GM12878 (cell line): ENCODE data around the gene LBX1.

ENCODE experiments used
- BCL3 ChIP-seq: IDR thresholded peaks from 2 replicates; pipeline ENCODE4 v1.6.1; 2011; ENCODE audit warnings: borderline replicate concordance, low read depth, mild to moderate bottlenecking, moderate library complexity, low read length; ENCODE audit not compliant: insufficient read depth, poor library complexity, severe bottlenecking
- CBFB ChIP-seq: IDR thresholded peaks from 2 replicates; pipeline ENCODE4 v1.6.1; 2016; ENCODE audit warnings: antibody characterized with exemption, low read depth
- CTCF ChIP-seq, 3 experiments: IDR thresholded peaks in 2 of 3; conservative IDR thresholded peaks in 1 of 3; 2 replicates each; pipeline ENCODE4 v1.5.1; 2011; ENCODE audit warnings: low read depth in 3 of 3, low read length in 3 of 3, mild to moderate bottlenecking in 3 of 3, control low read depth in 2 of 3, moderate library complexity in 2 of 3, inconsistent platforms in 1 of 3, mixed read lengths in 1 of 3; ENCODE audit not compliant: control insufficient read depth in 2 of 3, insufficient read depth in 1 of 3; ENCODE audit errors: extremely low read depth in 1 of 3
- JUNB ChIP-seq: IDR thresholded peaks from 2 replicates; pipeline ENCODE4 v1.6.1; 2016; ENCODE audit warnings: antibody characterized with exemption, mild to moderate bottlenecking
- MAX ChIP-seq: IDR thresholded peaks from 2 replicates; pipeline ENCODE4 v1.6.1; 2012; ENCODE audit warnings: low read depth, low read length, improper control_type of control experiment
- MLLT1 ChIP-seq: fragments of 450-650 bp; IDR thresholded peaks from 2 replicates; pipeline ENCODE4 v1.6.1; 2016; ENCODE audit warnings: mild to moderate bottlenecking
- NFYB ChIP-seq: IDR thresholded peaks from 2 replicates; pipeline ENCODE4 v1.6.1; 2011; ENCODE audit warnings: low read depth, mild to moderate bottlenecking, low read length, improper control_type of control experiment, moderate library complexity; ENCODE audit not compliant: insufficient read depth
- NR2C1 ChIP-seq: fragments of 450-650 bp; IDR thresholded peaks from 2 replicates; pipeline ENCODE4 v1.6.1; 2017; ENCODE audit warnings: antibody characterized with exemption, mild to moderate bottlenecking, moderate library complexity
- PML ChIP-seq: IDR thresholded peaks from 2 replicates; pipeline ENCODE4 v1.6.1; 2012; ENCODE audit warnings: low read length, inconsistent platforms
- POLR2A ChIP-seq: IDR thresholded peaks from 2 replicates; pipeline ENCODE4 v1.6.1; 2011; ENCODE audit warnings: low read depth, mild to moderate bottlenecking, low read length
- POLR2AphosphoS5 ChIP-seq: IDR thresholded peaks from 2 replicates; pipeline ENCODE4 v1.6.1; 2011; ENCODE audit warnings: mild to moderate bottlenecking, low read length, inconsistent platforms
- RELA ChIP-seq: fragments of 450-650 bp; IDR thresholded peaks from 2 replicates; pipeline ENCODE4 v1.8.0; 2014; ENCODE audit warnings: borderline replicate concordance; ENCODE audit not compliant: partially characterized antibody
- TAF1 ChIP-seq: IDR thresholded peaks from 2 replicates; pipeline ENCODE4 v1.6.1; 2011; ENCODE audit warnings: mild to moderate bottlenecking, low read depth, low read length, borderline replicate concordance
- TCF3 ChIP-seq: IDR thresholded peaks from 2 replicates; pipeline ENCODE4 v1.6.1; 2012; ENCODE audit warnings: low read depth, mild to moderate bottlenecking, low read length, borderline replicate concordance; ENCODE audit not compliant: insufficient read depth

- no peak for TF ChIP-seq BCL3
- no peak for TF ChIP-seq CBFB
- TF ChIP-seq PML: no peak
- TF ChIP-seq TCF3: no peak
- TF ChIP-seq NFYB: no peak
- no peak for TF ChIP-seq POLR2AphosphoS5
- no peak for TF ChIP-seq JUNB
- TF ChIP-seq TAF1: no peak
- TF ChIP-seq NR2C1: no peak
- TF ChIP-seq MAX: no peak
- TF ChIP-seq MLLT1: no peak
- no peak for TF ChIP-seq CTCF (IDR thresholded peaks at IDR 0.05 in 2 of 3, conservative IDR thresholded peaks at IDR 0.05 in 1 of 3; ENCODE audit: control insufficient read depth in 2 of 3, extremely low read depth in 1 of 3, insufficient read depth in 1 of 3, low read depth in 3 of 3, low read length in 3 of 3)
- no peak for TF ChIP-seq POLR2A
- TF ChIP-seq RELA: no peak
Observed at GRCh38 chr10:101236376-101237080, 7.3 kb upstream of the LBX1 start.
